SIG-M5 treated with dmso at 0.1 percent for 504 hours (cell line): Measurements from ENCODE around the gene TMEM164.

ENCODE experiments used
- DNase-seq: peaks from one replicate; lab custom pipeline; 2025; ENCODE audit not compliant: unreplicated experiment; lab: John Stamatoyannopoulos, UW

TMEM164 gene

DNA sequence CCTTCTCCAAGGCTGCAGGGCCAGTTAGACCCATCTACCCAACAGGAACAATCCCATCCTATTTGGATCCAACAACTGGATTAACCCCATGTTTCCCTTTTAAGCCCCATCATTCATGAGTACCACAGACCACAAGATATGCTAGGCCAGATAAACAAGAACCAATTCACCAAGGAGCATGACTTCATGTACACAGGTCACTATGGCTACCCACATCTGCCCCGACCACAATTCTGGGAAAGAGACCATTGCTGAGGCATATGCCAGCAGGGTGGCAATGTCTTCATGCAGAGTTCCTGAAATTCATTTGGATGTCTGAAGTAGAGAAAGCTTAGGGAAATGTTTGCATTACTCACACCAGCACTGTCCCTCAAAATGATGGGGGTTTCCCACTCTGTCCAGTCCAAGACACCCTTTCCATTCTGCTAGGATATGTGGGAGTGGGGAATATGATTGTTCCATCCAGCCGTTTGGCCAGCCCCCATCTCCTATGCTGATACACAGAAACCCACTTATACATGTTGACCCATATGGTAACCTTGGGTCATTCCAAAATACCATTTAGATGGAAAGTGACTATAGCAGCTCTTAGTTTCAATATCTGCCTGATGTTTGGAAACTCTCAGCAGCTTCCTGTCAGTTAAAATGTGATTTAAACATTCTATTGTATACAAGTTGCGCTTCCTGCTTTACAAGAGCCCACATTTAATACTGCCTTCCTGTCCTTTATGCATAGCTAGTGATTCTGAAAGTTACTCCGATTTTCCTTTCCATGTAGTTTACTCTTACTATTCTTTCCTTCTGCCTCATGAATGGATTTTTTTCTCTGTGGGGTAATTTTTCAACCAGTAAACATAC lies 186.0 kb downstream of the TMEM164 start:
- no peak for DNase-seq

DNA sequence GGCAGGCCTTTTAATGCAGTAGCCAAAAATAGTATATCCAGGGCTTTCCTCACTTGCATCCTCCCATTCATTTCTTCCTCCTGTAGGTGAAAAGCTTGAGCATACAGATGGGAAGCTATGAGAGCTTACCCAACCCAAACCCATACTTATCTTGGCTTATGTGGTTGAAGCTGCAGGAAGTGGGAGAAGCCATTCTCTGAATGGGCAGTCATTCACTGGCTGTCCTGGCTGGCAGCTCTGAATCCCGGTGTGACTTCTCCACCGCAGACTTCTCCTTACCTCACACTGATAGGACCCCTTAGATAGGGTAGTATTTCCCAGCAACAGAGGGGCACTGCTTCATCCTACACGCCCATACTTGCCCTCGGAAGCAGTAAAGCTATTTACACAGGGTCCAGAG lies 189.6 kb downstream of the TMEM164 start:
- no peak for DNase-seq

DNA sequence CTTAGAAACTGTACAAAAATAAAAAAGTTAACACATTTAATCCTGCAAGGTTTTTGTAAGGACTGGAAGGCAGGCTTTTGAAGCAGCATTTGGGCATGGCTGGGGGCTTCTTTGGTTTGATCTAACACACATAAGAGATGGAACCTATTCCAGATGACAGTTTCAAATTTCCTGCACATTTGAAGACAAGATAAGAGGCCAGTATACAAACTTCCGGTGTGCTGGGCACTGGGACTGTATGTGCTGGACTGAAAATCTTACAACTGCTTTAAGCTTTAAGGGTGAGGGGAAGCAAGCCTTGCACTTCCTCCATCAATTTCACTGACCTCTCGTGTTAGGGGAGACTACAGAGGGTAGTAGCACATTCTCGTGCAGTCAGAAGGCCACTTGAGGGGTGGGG lies 192.1 kb downstream of the TMEM164 start:
- DNase-seq: no peak

DNA sequence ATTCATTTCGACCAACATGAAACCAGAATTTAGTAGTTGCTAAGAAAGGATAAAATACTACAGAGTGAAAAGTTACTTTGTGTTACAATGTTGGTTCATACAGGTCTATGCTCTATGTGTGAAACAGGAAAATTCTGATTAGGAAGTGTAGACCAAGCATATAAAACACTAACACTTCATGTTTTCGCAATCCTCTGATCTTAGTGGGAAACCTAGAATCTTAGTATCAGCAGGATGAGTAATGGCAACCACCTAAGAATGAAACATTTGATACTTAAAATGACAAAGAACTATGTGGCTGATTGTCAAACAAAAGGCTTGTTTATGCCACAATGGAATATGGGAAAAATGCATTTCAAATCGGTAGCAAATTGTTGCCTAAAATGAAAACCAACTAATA lies 198.9 kb downstream of the TMEM164 start:
- no peak for DNase-seq

DNA sequence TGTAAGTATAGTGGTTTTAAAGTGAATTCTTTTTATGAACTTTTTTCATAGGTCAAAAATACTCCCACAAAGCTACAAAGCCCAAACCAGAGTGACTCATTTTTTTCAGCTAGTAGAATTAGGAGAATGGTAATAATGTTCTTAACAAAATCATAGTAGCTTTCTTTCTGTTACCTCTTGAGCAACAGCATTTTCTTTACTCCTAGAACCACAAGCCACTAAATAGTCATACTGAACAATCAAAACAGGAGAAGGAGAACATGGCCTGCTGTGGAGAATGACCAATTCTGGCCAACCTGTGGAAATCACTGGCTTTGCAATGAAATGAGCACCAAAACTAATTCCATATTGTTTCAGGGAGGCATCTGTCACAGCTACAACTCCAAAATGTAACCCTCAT lies 202.1 kb downstream of the TMEM164 start:
- no peak for DNase-seq

DNA sequence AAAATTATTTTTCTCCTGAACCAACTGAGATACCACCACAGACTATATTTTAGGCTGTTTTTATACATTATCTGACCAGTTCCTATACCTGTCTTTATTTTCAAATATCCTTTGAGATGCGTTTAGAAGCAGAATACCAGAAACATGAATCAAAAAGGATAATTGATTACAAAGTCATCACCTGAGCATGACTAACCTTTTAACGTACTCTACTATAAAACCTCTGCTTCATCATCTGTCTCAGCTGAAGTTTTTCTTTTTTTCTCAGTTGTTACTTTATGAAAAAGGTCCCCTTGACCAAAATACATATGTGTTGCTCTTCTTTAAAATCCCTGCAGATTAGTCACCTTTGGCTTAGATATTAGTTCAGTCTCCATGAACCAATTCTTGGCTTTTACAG lies 205.2 kb downstream of the TMEM164 start:
- no peak for DNase-seq

DNA sequence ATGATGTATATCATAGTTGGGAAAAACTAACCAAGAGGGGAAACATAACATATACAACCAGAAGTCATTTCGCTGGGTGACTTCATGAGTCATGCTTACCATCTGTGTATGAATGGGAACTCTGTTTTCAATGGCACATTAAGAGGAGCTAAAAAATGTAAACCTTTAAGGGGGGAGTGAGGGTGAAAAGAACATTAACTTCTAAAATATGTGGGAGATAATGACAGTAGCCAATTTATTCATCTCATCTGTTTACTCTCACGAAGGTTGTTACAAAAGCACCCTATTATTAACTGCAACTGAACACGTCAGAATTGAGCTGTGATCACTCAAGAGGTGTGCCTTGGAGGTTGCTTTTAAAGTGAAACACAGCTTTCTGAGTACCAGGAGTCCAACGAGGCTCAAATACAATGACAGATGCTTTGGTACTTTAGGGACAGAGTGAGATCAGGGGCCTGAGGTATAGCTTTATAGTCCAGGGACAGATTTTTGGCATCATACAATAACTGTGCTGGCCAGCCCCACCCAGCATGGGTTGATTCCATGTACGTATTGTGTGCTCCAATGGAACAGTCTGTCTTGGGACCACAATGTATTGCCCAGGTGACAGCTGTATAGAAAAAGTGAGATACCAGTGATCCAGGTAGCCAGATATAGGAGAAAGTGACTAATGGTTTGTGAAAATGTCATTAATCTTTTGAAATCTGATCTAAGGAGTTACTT lies 207.7 kb downstream of the TMEM164 start:
- no peak for DNase-seq

DNA sequence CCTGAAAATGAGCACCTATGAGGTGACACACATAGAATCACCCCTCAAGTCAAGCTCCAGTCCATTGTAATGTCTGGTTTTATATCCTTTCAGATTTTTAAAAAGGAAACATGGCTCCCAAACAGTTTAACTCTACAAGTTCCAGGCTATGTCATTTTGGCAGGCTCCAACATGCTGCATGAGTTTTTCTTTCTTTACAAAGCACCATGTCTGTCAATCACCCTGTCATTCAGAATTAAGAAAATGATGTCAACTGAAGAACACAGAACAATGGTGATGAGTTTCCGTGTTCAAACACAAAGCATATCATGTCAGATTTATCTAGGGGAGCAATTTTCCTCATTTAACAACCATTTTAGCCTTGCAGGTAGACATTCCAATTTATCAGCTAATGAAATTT lies 208.4 kb downstream of the TMEM164 start:
- DNase-seq: no peak

DNA sequence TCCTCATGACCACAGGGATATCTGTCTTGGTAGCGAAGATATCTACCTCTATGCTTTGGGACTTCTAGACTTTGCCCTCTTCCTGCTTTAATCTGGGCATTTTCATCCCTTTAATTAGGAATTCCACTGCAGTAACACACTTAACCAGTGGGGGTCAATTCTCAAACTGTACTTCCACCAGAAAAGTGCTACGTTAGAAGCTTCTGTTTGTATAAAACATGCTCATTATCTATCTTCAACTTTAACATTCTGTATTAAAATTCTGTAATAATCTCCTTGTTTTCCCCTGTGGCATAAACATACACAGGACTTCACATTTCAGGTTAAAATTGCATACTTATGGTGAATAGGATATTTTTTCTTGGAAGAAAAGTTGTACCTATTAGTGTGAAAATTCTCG lies 209.4 kb downstream of the TMEM164 start:
- no peak for DNase-seq

DNA sequence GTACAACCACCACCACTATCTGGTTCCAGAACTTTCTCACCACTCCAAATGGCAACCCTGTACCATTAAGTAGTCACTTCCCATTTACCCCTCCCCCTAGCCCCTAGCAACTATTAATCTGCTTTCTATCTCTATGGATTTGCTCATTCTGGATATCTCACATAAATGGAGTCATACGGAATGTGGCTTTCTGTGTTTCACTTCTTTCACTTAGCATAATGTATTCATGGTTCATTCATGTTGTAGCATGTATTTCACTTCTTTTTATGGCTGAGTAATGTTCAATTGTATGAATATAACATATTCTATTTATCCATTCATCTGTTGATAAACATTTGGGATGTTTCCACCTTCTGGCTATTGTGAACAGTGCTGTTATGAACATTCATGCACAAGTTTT lies 210.3 kb downstream of the TMEM164 start:
- DNase-seq: no peak

DNA sequence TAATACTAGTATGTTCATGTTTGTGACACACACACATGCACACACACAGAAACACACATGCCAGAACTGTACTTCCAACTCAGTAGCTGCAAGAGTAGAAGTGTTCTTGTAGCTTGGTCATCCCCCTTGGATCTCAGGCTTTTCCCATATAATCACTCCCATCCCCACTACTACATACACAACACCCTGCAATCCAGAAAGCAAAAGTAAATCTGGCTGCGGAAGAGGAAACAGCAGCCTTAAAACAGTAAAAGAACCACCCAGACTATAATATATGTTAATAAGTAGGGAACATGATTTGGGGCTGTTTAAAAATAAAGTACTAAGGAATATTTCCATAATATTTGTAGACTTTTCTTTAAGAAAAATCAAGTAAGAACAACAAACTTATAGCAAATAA lies 211.8 kb downstream of the TMEM164 start:
- DNase-seq: no peak

DNA sequence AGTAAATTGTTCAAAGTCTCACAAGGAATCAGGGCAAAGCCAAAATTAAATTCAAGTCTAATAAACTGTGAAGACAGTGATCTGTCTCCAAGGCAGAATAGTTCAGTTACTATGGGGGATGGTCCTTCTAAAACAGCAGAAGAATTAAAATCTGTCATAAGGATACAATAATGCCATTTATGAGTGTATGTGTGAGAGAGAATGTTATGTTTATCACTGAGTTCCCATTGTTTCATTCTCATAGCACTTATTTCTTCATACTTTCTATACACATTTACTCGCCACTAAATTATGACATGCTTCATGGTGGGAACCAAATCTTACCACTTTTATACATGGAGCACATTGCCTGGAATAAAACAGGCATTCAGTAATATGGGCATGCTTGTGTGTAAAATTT lies 212.5 kb downstream of the TMEM164 start:
- DNase-seq: no peak

DNA sequence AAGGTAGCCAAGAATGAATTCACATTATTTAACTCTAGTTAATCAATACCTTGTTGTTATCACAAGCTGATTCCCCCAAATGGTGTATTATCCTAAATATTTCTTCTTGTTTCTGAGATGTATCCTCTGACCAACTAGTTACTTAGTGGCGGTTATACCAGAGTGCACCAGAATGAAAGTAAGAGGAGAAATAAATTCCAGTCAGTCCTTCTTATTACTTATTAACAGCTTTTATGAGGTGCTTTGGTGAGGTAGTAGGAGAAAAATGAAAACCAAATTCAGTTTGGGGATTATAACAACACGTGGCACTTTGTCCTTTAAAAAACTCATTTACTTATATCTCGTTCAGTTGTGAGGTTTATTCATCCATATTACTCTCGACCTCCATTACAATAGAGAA lies 213.1 kb downstream of the TMEM164 start:
- DNase-seq: no peak

DNA sequence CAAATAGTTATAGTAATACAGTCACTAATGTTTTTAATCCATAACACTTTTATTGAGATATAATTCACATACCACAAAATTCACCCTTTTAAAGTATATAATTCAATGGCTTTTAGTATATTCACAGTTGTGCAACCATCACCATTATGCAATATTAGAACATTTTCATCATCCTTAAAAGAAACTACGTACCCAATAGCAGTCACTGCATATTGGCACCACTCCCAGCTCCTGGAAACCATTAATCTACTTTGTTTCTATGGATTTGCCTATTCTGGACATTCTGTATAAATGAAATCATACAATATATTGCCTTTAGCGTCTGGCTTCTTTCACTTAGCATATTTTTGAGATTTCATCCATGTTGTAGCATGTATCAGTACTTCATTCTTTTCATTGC lies 215.7 kb downstream of the TMEM164 start:
- no peak for DNase-seq

DNA sequence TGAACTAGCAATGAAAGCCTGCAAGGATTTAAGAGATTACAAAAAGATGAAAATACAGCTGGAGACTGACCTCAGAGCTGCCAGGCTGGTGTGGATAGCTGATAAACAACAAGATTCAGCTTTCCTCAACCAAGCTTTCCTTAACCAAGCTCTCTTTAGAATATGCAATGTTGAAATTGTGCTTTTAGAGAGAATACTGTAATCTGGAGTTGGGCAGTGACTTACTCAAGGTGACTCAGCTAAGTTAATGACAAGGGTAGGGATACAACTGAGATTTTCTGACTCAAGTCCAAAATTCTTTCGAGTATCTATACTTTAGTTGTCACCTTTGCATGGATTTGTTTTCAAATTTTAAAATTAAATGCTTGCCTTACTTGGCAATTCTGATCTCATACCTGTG lies 217.0 kb downstream of the TMEM164 start:
- no peak for DNase-seq

DNA sequence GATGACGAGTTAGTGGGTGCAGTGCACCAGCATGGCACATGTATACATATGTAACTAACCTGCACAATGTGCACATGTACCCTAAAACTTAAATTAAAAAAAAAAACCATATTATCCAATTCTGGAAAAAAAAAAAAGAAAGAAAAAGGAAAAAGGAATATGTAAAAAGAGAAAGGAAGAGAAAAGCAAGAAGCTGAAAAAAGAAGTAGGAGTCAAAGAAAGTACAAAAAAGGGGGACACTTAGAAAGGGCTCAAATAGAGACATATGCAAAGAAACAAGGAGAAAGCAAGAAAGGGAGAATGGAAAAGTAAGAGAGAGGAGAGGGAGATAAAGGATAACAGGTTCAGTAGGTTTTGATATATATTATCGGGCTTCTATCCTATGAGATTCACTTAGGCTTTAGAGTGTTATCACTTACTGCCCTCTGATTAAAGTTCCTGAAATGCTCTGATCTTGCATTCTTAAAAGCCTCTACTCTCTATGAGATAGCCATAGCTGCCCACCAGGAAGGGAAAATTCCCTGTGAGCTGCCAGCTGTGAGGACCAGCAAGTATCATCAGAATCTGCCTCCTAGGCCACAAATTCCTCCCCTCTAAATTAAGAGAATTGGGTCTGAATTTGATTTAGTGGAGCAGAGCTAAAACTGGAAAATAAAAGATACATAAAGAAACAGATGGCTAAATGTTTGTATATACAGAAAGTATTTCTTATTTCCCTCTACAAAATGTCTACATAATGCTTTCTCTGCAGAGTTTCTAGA lies 219.8 kb downstream of the TMEM164 start:
- no peak for DNase-seq

DNA sequence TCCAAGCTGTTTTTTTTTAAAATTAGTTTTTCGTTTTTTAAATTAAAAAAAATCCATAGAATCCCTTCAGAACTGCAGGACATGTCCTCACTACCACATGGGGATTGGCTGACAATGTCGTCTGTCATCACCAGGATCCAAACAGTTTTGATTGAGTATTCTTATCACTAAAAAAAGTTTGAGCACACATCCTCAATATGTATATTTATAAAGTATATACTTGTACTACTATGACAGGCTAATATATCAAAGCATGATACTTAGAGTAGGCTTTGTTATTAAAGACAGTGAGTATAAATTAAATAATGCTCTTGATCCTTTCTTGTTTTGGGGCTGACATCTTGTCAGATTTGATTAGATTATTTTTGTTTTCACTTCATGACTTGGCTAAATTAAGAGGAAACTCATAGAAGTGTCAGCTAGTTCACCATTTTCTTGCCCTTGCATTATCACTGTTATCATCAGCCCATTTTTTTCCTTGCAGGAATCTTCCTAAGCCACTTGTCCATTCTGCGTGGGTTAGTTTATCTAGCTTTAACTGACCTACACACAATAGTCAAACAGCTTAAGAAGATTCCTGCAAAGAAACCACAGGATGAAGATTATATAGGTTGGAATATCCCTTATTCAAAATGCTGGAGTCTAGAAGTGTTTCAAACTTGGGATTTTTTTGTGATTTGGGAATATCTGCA lies 222.2 kb downstream of the TMEM164 start:
- DNase-seq: no peak

DNA sequence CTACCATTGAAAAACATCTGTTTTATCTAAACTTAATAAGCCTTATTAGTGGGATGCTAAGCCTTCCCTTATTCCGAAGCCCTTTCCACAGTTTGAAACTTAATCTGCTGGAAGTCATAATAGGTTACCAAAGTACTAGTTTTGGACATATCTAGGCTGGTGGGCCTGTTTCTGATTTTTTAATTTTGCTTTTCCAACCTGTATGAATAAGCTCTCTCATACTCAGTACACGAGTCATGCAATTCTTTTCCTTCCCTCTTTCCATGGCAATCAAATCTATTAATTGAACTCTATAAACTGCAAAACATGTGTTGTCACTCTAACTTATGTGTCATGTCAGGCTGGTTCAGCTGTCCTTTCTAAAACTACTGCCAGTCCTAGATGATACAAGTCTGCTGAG lies 224.0 kb downstream of the TMEM164 start:
- no peak for DNase-seq
